Mammary epithelial cell (primary cell): ENCODE measurements around the gene LDOC1.

ENCODE experiments used
- CTCF ChIP-seq, 2 donors: IDR thresholded peaks in 1 of 2; conservative IDR thresholded peaks in 1 of 2; 2 replicates each; pipeline ENCODE4 v1.5.1; 2011 to 2012; ENCODE audit warnings: inconsistent platforms in 2 of 2, low read length in 2 of 2, mild to moderate bottlenecking in 2 of 2, control low read depth in 1 of 2, low read depth in 1 of 2; ENCODE audit not compliant: insufficient read depth in 1 of 2; ENCODE audit errors: extremely low read depth in 1 of 2
- EZH2 ChIP-seq: IDR thresholded peaks from 2 replicates; pipeline ENCODE4 v1.6.1; 2012; ENCODE audit warnings: low read length, inconsistent platforms, borderline replicate concordance

GRCh38 chrX:141220342-141221008, 43.5 kb upstream of the LDOC1 start:
- no peak for TF ChIP-seq CTCF (conservative IDR thresholded peaks at IDR 0.05 in 1 of 2, IDR thresholded peaks at IDR 0.05 in 1 of 2; ENCODE audit: extremely low read depth in 1 of 2, insufficient read depth in 1 of 2, low read depth in 1 of 2, low read length in 2 of 2)
- no peak for TF ChIP-seq EZH2
